ENCODE results near the gene CCDC8.

The CCDC8 gene

DNA sequence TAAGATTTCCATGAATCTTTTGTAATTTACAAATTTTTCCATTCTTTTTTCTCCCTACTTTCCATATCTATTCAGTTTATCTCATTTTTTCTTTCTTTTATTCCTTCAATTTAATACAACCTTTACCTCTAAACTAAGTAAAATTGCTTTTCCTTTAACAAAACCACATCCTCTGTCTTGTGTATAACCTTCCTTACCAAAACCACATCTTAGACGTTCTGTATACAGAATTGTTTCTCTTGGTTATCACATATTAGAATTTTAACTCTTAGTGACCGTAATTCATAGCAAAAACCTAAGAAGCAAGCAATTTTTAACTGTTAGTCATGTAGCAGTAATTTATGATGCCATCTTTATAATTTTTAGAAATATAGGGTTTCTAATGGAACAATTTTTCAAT lies 51.4 kb downstream of the CCDC8 start:
- Histone ChIP-seq H3K36me3 (ENCODE audit: insufficient read depth, low read length) (peaks cover 19% of the 10 kb centered on the region), H3K27me3 (ENCODE audit: control insufficient read depth, insufficient read depth, low read length) (no peaks in the 10 kb centered on the region), H3K4me2 (ENCODE audit: low read length) (no peak overlapping the region), H3K4me1 (ENCODE audit: control insufficient read depth, insufficient read depth, low read length) (peaks cover 23% of the 10 kb centered on the region), H3K9me3 (replicated peaks; ENCODE audit: low read length) (no peaks in the 10 kb centered on the region), H3K4me3 (ENCODE audit: low read length) (no peak overlapping the region), H3K9ac (ENCODE audit: low read depth, low read length) (no peak overlapping the region)
